Amniotic epithelial cell (primary cell): Measurements from ENCODE around the gene WIZ.
A peak's percentile ranks its signal among the peaks of the same experiment; 100 is the strongest.
"Not testable (repeated sequence)": the region's sequence is repeated elsewhere in the genome, so short reads cannot be mapped to it uniquely, and the experiment has no call there.

Experiments used
- DNase-seq: peaks from one replicate; pipeline ENCODE4 v3.0.0-alpha.2; 2010; ENCODE audit warnings: low read depth

Gene WIZ

GRCh38 chr19:15404780-15405211 lies 45.0 kb downstream of the WIZ start:
- DNase-seq, result no peak

- DNase-seq, result no peak
Observed at GRCh38 chr19:15404097-15404779, 45.5 kb downstream of the WIZ start.

GRCh38 chr19:15403151-15403531 lies 46.6 kb downstream of the WIZ start:
- DNase-seq, result no peak

- DNase-seq, result no peak
Observed at GRCh38 chr19:15402411-15403150, 47.2 kb downstream of the WIZ start.

- DNase-seq, result no peak
Observed at GRCh38 chr19:15401397-15401710, 48.4 kb downstream of the WIZ start.

GRCh38 chr19:15400521-15401396 lies 49.0 kb downstream of the WIZ start:
- no peak for DNase-seq

- DNase-seq, result no peak
Observed at GRCh38 chr19:15399635-15400034, 50.1 kb downstream of the WIZ start.

GRCh38 chr19:15399234-15399515 lies 50.6 kb downstream of the WIZ start:
- no peak for DNase-seq

- no peak for DNase-seq
Observed at GRCh38 chr19:15398501-15399233, 51.1 kb downstream of the WIZ start.

- no peak for DNase-seq
Observed at GRCh38 chr19:15397782-15398181, 52.0 kb downstream of the WIZ start.

- no peak for DNase-seq
Observed at GRCh38 chr19:15397236-15397635, 52.5 kb downstream of the WIZ start.

- no peak for DNase-seq
Observed at GRCh38 chr19:15396436-15396835, 53.3 kb downstream of the WIZ start.

- DNase-seq, result not testable (repeated sequence)
Observed at GRCh38 chr19:15395251-15395650, 54.5 kb downstream of the WIZ start.

GRCh38 chr19:15394426-15394825 lies 55.3 kb downstream of the WIZ start:
- DNase-seq, result no peak

GRCh38 chr19:15393963-15394362 lies 55.8 kb downstream of the WIZ start:
- DNase-seq, result peak; percentile 38

GRCh38 chr19:15390814-15391213 lies 58.9 kb downstream of the WIZ start:
- no peak for DNase-seq

- no peak for DNase-seq
Observed at GRCh38 chr19:15381864-15382263, 67.9 kb downstream of the WIZ start.

GRCh38 chr19:15381429-15381828 lies 68.3 kb downstream of the WIZ start:
- no peak for DNase-seq

GRCh38 chr19:15379999-15380647 lies 69.6 kb downstream of the WIZ start:
- DNase-seq, result peak; percentile 23

GRCh38 chr19:15379083-15379998 lies 70.4 kb downstream of the WIZ start, which contains the start of gene AKAP8:
TSS of gene AKAP8 (minus strand) at chr19:15379787. CDS start at chr19:15379731, 56 bp downstream.
- peak; percentile 96 for DNase-seq
